ENCODE data around the gene EYA2. TPM values are rescaled to one million over a fixed set of nuclear protein-coding genes. Genes with fewer than 3 reads are reported as not detected.

The EYA2 gene
- polyA plus RNA-seq, 3 donors: 0.04 to 0.16 TPM; not detected in 1

- Mint-ChIP-seq H3K36me3 (peaks cover 0 to 4% of the 10 kb centered on the region in 2 donors), H3K27ac (peak overlapping the region in 2 of 7 donors; percentile 35 to 41), H3K4me3 (no peak overlapping the region), H3K27me3 (ENCODE audit: low read depth in 3 of 3) (peaks cover 1 to 16% (median 11%) of the 10 kb centered on the region in 3 donors), H3K4me1 (peaks cover 15% of the 10 kb centered on the region), H3K9me3 (peaks cover 2 to 8% (median 3%) of the 10 kb centered on the region in 7 donors)
- no peaks in the 10 kb centered on the region for H3K36me3 ChIP-seq (replicated peaks in 1 of 2; ENCODE audit: control insufficient read depth in 1 of 2, insufficient read depth in 2 of 2, low read length in 2 of 2)
- no peak overlapping the region for H3K4me3 ChIP-seq (replicated peaks in 1 of 3; ENCODE audit: low read depth in 2 of 3, low read length in 3 of 3)
- DNase-seq: no peak
- H3K9me3 ChIP-seq (replicated peaks in 1 of 2; ENCODE audit: control insufficient read depth in 1 of 2, insufficient read depth in 1 of 2, low read length in 2 of 2): no peaks in the 10 kb centered on the region
- WGBS (ENCODE audit: insufficient coverage): 100% methylated on average over 2 of the region's 3 CpGs
- no peak overlapping the region for H3K4me2 ChIP-seq (replicated peaks; ENCODE audit: extremely low read depth, low read length, poor library complexity, severe bottlenecking)
- no peak overlapping the region for H2AFZ ChIP-seq (ENCODE audit: insufficient read depth, low read depth, low read length, poor library complexity, severe bottlenecking)
- no peaks in the 10 kb centered on the region for H3K79me2 ChIP-seq (ENCODE audit: insufficient read depth, low read length)
- intact Hi-C loops (cut with micrococcal nuclease): no loop called here
- H3K27me3 ChIP-seq (ENCODE audit: control insufficient read depth in 2 of 2, insufficient read depth in 2 of 2, low read length in 2 of 2): no peaks in the 10 kb centered on the region
- no peaks in the 10 kb centered on the region for H4K20me1 ChIP-seq (ENCODE audit: insufficient read depth, low read length)
- no peak overlapping the region for H3K27ac ChIP-seq (ENCODE audit: low read depth in 1 of 2, low read length in 2 of 2)
- H3K4me1 ChIP-seq (ENCODE audit: control insufficient read depth in 1 of 2, insufficient read depth in 2 of 2, low read length in 2 of 2): peaks cover 13 to 15% of the 10 kb centered on the region in 2 donors
- TF ChIP-seq CTCF (IDR thresholded peaks at IDR 0.05): no peak
- no peak overlapping the region for H3K9ac ChIP-seq (ENCODE audit: insufficient read depth, low read length, poor library complexity, severe bottlenecking)
Observed at GRCh38 chr20:47133809-47134456, 239.3 kb downstream of the EYA2 start.

GRCh38 chr20:47136782-47137181, 242.1 kb downstream of the EYA2 start:
- H2AFZ ChIP-seq (ENCODE audit: insufficient read depth, low read depth, low read length, poor library complexity, severe bottlenecking): no peak overlapping the region
- intact Hi-C loops (cut with micrococcal nuclease): no loop called here
- WGBS (ENCODE audit: insufficient coverage): 88% methylated on average over 6 of the region's 6 CpGs

More at GRCh38 chr20:47136782-47137181, 242.1 kb downstream of the EYA2 start:
- H3K4me3 Mint-ChIP-seq: no peak overlapping the region
- peaks cover 3 to 10% (median 6%) of the 10 kb centered on the region in 3 donors for H3K27me3 Mint-ChIP-seq (ENCODE audit: low read depth in 3 of 3)
- H3K36me3 ChIP-seq (replicated peaks in 1 of 2; ENCODE audit: control insufficient read depth in 1 of 2, insufficient read depth in 2 of 2, low read length in 2 of 2): no peaks in the 10 kb centered on the region
- TF ChIP-seq CTCF (IDR thresholded peaks at IDR 0.05): no peak
- no peaks in the 10 kb centered on the region for H4K20me1 ChIP-seq (ENCODE audit: insufficient read depth, low read length)
- H3K9me3 ChIP-seq (replicated peaks in 1 of 2; ENCODE audit: control insufficient read depth in 1 of 2, insufficient read depth in 1 of 2, low read length in 2 of 2): peaks cover 0 to 4% of the 10 kb centered on the region in 2 donors
- peaks cover 4 to 6% of the 10 kb centered on the region in 2 donors for H3K36me3 Mint-ChIP-seq
- no peak overlapping the region for H3K27ac ChIP-seq (ENCODE audit: low read depth in 1 of 2, low read length in 2 of 2)
- no peak overlapping the region for H3K4me3 ChIP-seq (replicated peaks in 1 of 3; ENCODE audit: low read depth in 2 of 3, low read length in 3 of 3)
- peaks cover 12 to 15% of the 10 kb centered on the region in 2 donors for H3K4me1 ChIP-seq (ENCODE audit: control insufficient read depth in 1 of 2, insufficient read depth in 2 of 2, low read length in 2 of 2)
- no peak for DNase-seq
- H3K79me2 ChIP-seq (ENCODE audit: insufficient read depth, low read length): no peaks in the 10 kb centered on the region
- no peak overlapping the region for H3K4me2 ChIP-seq (replicated peaks; ENCODE audit: extremely low read depth, low read length, poor library complexity, severe bottlenecking)
- no peak overlapping the region for H3K9ac ChIP-seq (ENCODE audit: insufficient read depth, low read length, poor library complexity, severe bottlenecking)
- H3K27ac Mint-ChIP-seq: no peak overlapping the region
- peaks cover 18% of the 10 kb centered on the region for H3K4me1 Mint-ChIP-seq
- no peaks in the 10 kb centered on the region for H3K27me3 ChIP-seq (ENCODE audit: control insufficient read depth in 2 of 2, insufficient read depth in 2 of 2, low read length in 2 of 2)
- H3K9me3 Mint-ChIP-seq: peaks cover 3 to 12% (median 6%) of the 10 kb centered on the region in 7 donors

All from CD14-positive monocyte (primary cell).